ENCODE data around the gene CD163.
A peak's percentile ranks its signal among the peaks of the same experiment; 100 is the strongest.
"Not testable (repeated sequence)": the region's sequence is repeated elsewhere in the genome, so short reads cannot be mapped to it uniquely, and the experiment has no call there.

Gene CD163

GRCh38 chr12:7448099-7448498, 55.5 kb downstream of the CD163 start:
- DNase-seq (ENCODE audit: low read depth), result no peak

DNA sequence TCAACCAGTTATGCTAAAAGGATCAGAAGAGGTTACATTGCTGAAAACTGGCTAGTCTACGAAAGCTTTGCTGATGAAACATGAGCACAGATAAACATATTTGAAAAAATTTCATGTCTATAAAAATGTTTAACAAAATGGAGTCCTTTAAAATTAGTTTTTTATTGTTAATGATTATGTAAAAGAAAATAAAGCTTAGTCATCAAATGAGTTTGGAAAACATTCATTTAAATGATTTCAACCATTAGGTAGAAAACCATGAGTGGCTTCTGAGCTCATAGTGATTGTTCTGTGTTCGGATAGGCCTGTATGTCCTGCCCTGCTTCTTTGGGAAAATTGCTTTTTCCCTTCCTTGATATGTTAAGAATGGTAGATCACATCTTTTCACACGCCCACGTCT, 59.0 kb downstream of the CD163 start:
- DNase-seq (ENCODE audit: low read depth), result no peak

DNA sequence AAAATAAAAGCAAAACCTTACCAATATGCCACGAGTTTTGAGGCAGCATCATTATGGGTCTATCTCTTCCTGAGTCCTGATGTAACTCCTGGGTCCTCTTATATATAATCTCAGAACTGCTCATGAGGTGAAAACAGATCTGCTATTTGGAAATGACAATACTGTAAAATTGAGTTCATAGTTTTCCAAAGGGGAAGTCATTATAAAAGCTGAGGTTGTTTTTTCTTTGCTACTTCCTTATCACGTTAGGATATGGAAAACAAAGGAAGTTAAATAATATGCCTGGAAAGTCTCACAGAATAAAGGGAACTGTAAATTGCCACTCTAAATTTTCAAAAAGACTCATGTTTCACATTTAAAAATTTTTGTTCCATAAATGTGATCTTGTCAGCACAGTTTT, 59.5 kb downstream of the CD163 start, which contains the start of gene CD163L1:
Gene CD163L1 (minus strand): TSS at position 78 of the 400 bp plus-strand sequence. CDS start 26 bp downstream, at position 52.
- no peak for DNase-seq (ENCODE audit: low read depth)

- DNase-seq (ENCODE audit: low read depth), result no peak
Observed at GRCh38 chr12:7441216-7441615, 62.4 kb downstream of the CD163 start.

- DNase-seq (ENCODE audit: low read depth), result no peak
Observed at GRCh38 chr12:7439579-7440505, 63.7 kb downstream of the CD163 start.

DNA sequence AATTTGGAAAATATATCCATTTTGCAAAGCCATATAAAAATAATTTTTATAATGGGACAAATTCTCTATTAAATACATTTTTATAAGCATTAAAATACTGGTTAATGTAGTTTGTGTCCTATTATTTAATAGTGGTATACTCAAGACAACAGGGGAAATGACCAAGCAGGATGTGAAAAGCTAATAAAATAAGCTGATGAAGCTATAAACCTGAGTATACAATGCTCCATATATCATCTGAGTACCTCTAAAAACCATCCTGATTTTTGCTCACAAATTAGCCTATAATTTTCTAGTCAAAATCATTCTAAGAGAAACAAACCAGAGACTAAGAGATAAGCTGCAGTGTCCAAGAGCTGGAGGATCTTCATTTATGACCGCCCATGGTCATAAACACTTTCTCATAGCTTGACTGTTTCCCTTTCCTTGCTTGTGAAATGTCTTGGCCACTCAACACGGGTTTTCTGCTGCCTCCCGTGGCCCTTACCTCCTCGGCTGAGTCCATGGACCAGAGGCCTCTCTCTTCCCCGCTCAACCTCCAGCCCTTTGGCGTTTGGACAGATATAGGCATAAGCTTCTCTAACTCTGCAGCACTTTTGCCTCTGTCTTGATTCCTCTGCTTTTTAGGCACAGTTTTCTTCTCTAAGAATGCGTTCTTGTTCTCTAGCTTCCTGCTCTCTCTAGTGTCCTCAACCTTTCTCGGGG, 65.1 kb downstream of the CD163 start:
- not testable (repeated sequence) for DNase-seq (ENCODE audit: low read depth)

GRCh38 chr12:7437494-7437893, 66.1 kb downstream of the CD163 start:
- not testable (repeated sequence) for DNase-seq (ENCODE audit: low read depth)

- no peak for DNase-seq (ENCODE audit: low read depth)
Observed at GRCh38 chr12:7434670-7435069, 68.9 kb downstream of the CD163 start.

GRCh38 chr12:7433276-7433822, 70.2 kb downstream of the CD163 start:
- DNase-seq (ENCODE audit: low read depth), result peak; percentile 24

DNA sequence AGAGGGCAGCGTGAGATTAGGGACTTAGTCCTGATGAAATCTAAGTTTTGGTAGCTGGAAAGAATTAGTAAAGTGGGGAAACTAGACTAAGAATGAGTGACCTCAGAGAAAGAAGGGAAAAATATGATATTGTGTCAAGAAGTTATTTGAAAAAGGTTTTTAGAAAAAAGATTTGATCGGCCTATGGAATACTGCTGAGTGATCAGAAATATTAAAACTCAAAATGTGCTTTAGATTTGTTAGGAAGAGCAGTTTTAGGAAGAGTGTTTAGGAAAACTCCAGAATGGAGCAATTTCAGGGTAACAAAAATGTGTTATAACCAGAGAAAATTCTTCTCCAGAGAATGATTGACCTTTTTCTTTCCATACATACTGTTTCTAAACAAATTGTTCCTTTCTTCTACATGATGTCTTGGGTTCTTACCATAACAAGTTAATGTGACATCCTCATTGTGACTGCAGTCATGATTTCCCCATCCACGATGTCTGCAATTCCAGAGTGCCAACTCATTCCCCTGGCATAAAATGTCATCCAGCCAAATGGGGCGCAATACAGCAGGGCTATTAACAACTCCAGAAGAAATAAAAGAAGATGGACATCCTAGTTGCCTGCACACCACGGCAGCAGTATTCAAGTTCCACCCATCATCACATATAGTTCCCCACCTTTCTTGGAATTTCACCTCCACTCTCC, 71.4 kb downstream of the CD163 start:
- DNase-seq (ENCODE audit: low read depth), result no peak

Measured in GM04504 (cell line).